ENCODE data around the gene ZNF879. TPM values are rescaled to one million over a fixed set of nuclear protein-coding genes. Genes with fewer than 3 reads are reported as not detected.

ZNF879 gene
- total and polyA plus RNA-seq, 9 of the 15 experiments (the other 6 are each of a cell fraction or from before 2014, with no cell fraction given), result 0.01 to 0.80 (median 0.33) TPM

GRCh38 chr5:179008667-179009066 is 14.9 kb upstream of the ZNF879 start:
- no peaks in the 10 kb centered on the region for H3K9me3 ChIP-seq (replicated peaks; ENCODE audit: control insufficient read depth, insufficient read depth, low read depth, low read length)
- no peak overlapping the region for H3K4me3 ChIP-seq
- H3K27me3 ChIP-seq (ENCODE audit: control insufficient read depth in 2 of 2, insufficient read depth in 2 of 2, low read length in 2 of 2), result no peaks in the 10 kb centered on the region
- in situ Hi-C loops (cut with MboI), result no loop called here
- H3K9ac ChIP-seq (ENCODE audit: insufficient read depth in 1 of 2, low read depth in 2 of 2, low read length in 2 of 2), result no peak overlapping the region
- intact Hi-C loops (cut with micrococcal nuclease), result no loop called here
- DNase-seq (ENCODE audit: extremely low read depth in 1 of 4, low spot score in 3 of 4), result no peak
- H3K9me1 ChIP-seq (ENCODE audit: control insufficient read depth, insufficient read depth, low read length), result no peaks in the 10 kb centered on the region
- H3K36me3 ChIP-seq (ENCODE audit: control insufficient read depth, insufficient read depth, low read length), result no peaks in the 10 kb centered on the region
- H3K27ac ChIP-seq (ENCODE audit: extremely low read depth, low read depth, low read length), result no peak overlapping the region
- no peak for FAIRE-seq
- TF ChIP-seq CHCHD3 (CRISPR knock-in tag; IDR thresholded peaks at IDR 0.05), result no peak
- TF ChIP-seq, protein P1, sequence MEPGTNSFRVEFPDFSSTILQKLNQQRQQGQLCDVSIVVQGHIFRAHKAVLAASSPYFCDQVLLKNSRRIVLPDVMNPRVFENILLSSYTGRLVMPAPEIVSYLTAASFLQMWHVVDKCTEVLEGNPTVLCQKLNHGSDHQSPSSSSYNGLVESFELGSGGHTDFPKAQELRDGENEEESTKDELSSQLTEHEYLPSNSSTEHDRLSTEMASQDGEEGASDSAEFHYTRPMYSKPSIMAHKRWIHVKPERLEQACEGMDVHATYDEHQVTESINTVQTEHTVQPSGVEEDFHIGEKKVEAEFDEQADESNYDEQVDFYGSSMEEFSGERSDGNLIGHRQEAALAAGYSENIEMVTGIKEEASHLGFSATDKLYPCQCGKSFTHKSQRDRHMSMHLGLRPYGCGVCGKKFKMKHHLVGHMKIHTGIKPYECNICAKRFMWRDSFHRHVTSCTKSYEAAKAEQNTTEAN (CRISPR knock-in tag; IDR thresholded peaks at IDR 0.05), result no peak
- TF ChIP-seq, protein P2, sequence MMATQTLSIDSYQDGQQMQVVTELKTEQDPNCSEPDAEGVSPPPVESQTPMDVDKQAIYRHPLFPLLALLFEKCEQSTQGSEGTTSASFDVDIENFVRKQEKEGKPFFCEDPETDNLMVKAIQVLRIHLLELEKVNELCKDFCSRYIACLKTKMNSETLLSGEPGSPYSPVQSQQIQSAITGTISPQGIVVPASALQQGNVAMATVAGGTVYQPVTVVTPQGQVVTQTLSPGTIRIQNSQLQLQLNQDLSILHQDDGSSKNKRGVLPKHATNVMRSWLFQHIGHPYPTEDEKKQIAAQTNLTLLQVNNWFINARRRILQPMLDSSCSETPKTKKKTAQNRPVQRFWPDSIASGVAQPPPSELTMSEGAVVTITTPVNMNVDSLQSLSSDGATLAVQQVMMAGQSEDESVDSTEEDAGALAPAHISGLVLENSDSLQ (IDR thresholded peaks at IDR 0.05), result no peak
- TF ChIP-seq ZNF165 (CRISPR knock-in tag; IDR thresholded peaks at IDR 0.05; ENCODE audit: borderline replicate concordance), result no peak
- TF ChIP-seq DACH1 (IDR thresholded peaks at IDR 0.05; ENCODE audit: partially characterized antibody), result peak; percentile 61
- TF ChIP-seq, protein P3, sequence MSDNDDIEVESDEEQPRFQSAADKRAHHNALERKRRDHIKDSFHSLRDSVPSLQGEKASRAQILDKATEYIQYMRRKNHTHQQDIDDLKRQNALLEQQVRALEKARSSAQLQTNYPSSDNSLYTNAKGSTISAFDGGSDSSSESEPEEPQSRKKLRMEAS (CRISPR knock-in tag; IDR thresholded peaks at IDR 0.05), result no peak
- TF ChIP-seq BCL6 (CRISPR knock-in tag; IDR thresholded peaks at IDR 0.05), result no peak
- no peak for TF ChIP-seq CHD4 (IDR thresholded peaks at IDR 0.05; ENCODE audit: insufficient read depth, insufficient replicate concordance, low read depth, low read length, poor library complexity, severe bottlenecking)
- TF ChIP-seq, protein P4, sequence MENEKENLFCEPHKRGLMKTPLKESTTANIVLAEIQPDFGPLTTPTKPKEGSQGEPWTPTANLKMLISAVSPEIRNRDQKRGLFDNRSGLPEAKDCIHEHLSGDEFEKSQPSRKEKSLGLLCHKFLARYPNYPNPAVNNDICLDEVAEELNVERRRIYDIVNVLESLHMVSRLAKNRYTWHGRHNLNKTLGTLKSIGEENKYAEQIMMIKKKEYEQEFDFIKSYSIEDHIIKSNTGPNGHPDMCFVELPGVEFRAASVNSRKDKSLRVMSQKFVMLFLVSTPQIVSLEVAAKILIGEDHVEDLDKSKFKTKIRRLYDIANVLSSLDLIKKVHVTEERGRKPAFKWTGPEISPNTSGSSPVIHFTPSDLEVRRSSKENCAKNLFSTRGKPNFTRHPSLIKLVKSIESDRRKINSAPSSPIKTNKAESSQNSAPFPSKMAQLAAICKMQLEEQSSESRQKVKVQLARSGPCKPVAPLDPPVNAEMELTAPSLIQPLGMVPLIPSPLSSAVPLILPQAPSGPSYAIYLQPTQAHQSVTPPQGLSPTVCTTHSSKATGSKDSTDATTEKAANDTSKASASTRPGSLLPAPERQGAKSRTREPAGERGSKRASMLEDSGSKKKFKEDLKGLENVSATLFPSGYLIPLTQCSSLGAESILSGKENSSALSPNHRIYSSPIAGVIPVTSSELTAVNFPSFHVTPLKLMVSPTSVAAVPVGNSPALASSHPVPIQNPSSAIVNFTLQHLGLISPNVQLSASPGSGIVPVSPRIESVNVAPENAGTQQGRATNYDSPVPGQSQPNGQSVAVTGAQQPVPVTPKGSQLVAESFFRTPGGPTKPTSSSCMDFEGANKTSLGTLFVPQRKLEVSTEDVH (IDR thresholded peaks at IDR 0.05; ENCODE audit: low read depth, partially characterized antibody), result no peak
- 0% methylated on average over 1 of the region's 1 CpG for WGBS (ENCODE audit: insufficient coverage, low coverage, missing lambda C conversion rate)
- ATAC-seq, result no peak
- H2AFZ ChIP-seq (ENCODE audit: low read depth, low read length), result no peak overlapping the region
- CTCF ChIA-PET (ENCODE audit: low intra/inter-chr PET ratio), result no interaction called here
- H3K4me1 ChIP-seq (replicated peaks in 1 of 2; ENCODE audit: control insufficient read depth in 2 of 2, insufficient read depth in 2 of 2, low read length in 2 of 2), result no peaks in the 10 kb centered on the region
- H4K20me1 ChIP-seq (replicated peaks; ENCODE audit: control insufficient read depth, insufficient read depth, low read length), result no peaks in the 10 kb centered on the region
- no peak overlapping the region for H3K4me2 ChIP-seq (ENCODE audit: insufficient read depth, low read length)
- H3K79me2 ChIP-seq (ENCODE audit: control insufficient read depth, insufficient read depth, low read length), result no peaks in the 10 kb centered on the region
- no TSS peak for BruUV-seq (replicated peaks)
- POLR2A ChIA-PET, result no interaction called here

All from K562 (cell line).